ENCODE data around the gene ELAPOR1. TPM values are rescaled to one million over a fixed set of nuclear protein-coding genes. Genes with fewer than 3 reads are reported as not detected.

The ELAPOR1 gene
- total RNA-seq, 1 donor from 2014 or later, result 1.2 TPM

GRCh38 chr1:109151146-109151990 is 37.5 kb downstream of the ELAPOR1 start:
- H3K36me3 Mint-ChIP-seq (ENCODE audit: low read depth, unreplicated experiment), result no peaks in the 10 kb centered on the region
- no peak for FAIRE-seq

GRCh38 chr1:109152196-109152595 is 38.3 kb downstream of the ELAPOR1 start:
- Mint-ChIP-seq H3K36me3 (ENCODE audit: low read depth, unreplicated experiment) (no peaks in the 10 kb centered on the region), H3K4me3 (ENCODE audit: unreplicated experiment) (no peak overlapping the region), H3K9me3 (ENCODE audit: unreplicated experiment) (no peaks in the 10 kb centered on the region), H3K4me1 (ENCODE audit: low read depth, unreplicated experiment) (peaks cover 22% of the 10 kb centered on the region), H3K27ac (ENCODE audit: unreplicated experiment) (no peak overlapping the region), H3K27me3 (ENCODE audit: low read depth, unreplicated experiment) (no peaks in the 10 kb centered on the region)
- TF ChIP-seq CTCF (IDR thresholded peaks at IDR 0.05; ENCODE audit: insufficient read depth, low read depth, low read length) (no peak), EZH2 (IDR thresholded peaks at IDR 0.05; ENCODE audit: insufficient read depth, low read length) (no peak)
- Histone ChIP-seq H3K4me1 (ENCODE audit: insufficient read depth, low read length) (peaks cover 16% of the 10 kb centered on the region), H3K4me3 (ENCODE audit: insufficient read depth, low read depth, low read length) (no peak overlapping the region), H2AFZ (ENCODE audit: low read depth, low read length) (no peak overlapping the region), H4K20me1 (ENCODE audit: insufficient read depth, low read length) (no peaks in the 10 kb centered on the region), H3K9me3 (ENCODE audit: insufficient read depth, low read depth, low read length) (no peaks in the 10 kb centered on the region), H3K9ac (ENCODE audit: low read length) (no peak overlapping the region), H3K79me2 (ENCODE audit: insufficient read depth, low read length) (no peaks in the 10 kb centered on the region), H3K27me3 (ENCODE audit: insufficient read depth, low read length) (no peaks in the 10 kb centered on the region), H3K27ac (ENCODE audit: low read depth, low read length) (no peak overlapping the region), H3K4me2 (ENCODE audit: low read length) (no peak overlapping the region), H3K36me3 (ENCODE audit: insufficient read depth, low read length) (no peaks in the 10 kb centered on the region)
- DNase-seq (ENCODE audit: low read depth), result no peak
- no peak for FAIRE-seq

More at GRCh38 chr1:109151146-109151990, 37.5 kb downstream of the ELAPOR1 start:
- Mint-ChIP-seq H3K4me3 (ENCODE audit: unreplicated experiment) (no peak overlapping the region), H3K9me3 (ENCODE audit: unreplicated experiment) (no peaks in the 10 kb centered on the region), H3K27ac (ENCODE audit: unreplicated experiment) (peak overlapping the region; percentile 70), H3K27me3 (ENCODE audit: low read depth, unreplicated experiment) (no peaks in the 10 kb centered on the region), H3K4me1 (ENCODE audit: low read depth, unreplicated experiment) (peaks cover 22% of the 10 kb centered on the region)
- peaks cover 16% of the 10 kb centered on the region for H3K4me1 ChIP-seq (ENCODE audit: insufficient read depth, low read length)
- no peaks in the 10 kb centered on the region for H3K27me3 ChIP-seq (ENCODE audit: insufficient read depth, low read length)
- H3K4me2 ChIP-seq (ENCODE audit: low read length), result peak overlapping the region; percentile 16
- H3K4me3 ChIP-seq (ENCODE audit: insufficient read depth, low read depth, low read length), result no peak overlapping the region
- no peaks in the 10 kb centered on the region for H4K20me1 ChIP-seq (ENCODE audit: insufficient read depth, low read length)
- H3K27ac ChIP-seq (ENCODE audit: low read depth, low read length), result peak overlapping the region; percentile 27
- no peaks in the 10 kb centered on the region for H3K36me3 ChIP-seq (ENCODE audit: insufficient read depth, low read length)
- H3K9ac ChIP-seq (ENCODE audit: low read length), result peak overlapping the region; percentile 16
- peak overlapping the region; percentile 84 for H2AFZ ChIP-seq (ENCODE audit: low read depth, low read length)
- peak; percentile 49 for DNase-seq (ENCODE audit: low read depth)
- no peaks in the 10 kb centered on the region for H3K79me2 ChIP-seq (ENCODE audit: insufficient read depth, low read length)
- no peaks in the 10 kb centered on the region for H3K9me3 ChIP-seq (ENCODE audit: insufficient read depth, low read depth, low read length)
- TF ChIP-seq CTCF (IDR thresholded peaks at IDR 0.05; ENCODE audit: insufficient read depth, low read depth, low read length), result no peak
- no peak for TF ChIP-seq EZH2 (IDR thresholded peaks at IDR 0.05; ENCODE audit: insufficient read depth, low read length)

GRCh38 chr1:109156916-109157385 is 43.0 kb downstream of the ELAPOR1 start:
- Histone ChIP-seq H4K20me1 (ENCODE audit: insufficient read depth, low read length) (no peaks in the 10 kb centered on the region), H2AFZ (ENCODE audit: low read depth, low read length) (no peak overlapping the region), H3K4me3 (ENCODE audit: insufficient read depth, low read depth, low read length) (no peak overlapping the region), H3K36me3 (ENCODE audit: insufficient read depth, low read length) (no peaks in the 10 kb centered on the region), H3K4me1 (ENCODE audit: insufficient read depth, low read length) (no peaks in the 10 kb centered on the region), H3K9ac (ENCODE audit: low read length) (no peak overlapping the region), H3K4me2 (ENCODE audit: low read length) (no peak overlapping the region), H3K9me3 (ENCODE audit: insufficient read depth, low read depth, low read length) (no peaks in the 10 kb centered on the region), H3K79me2 (ENCODE audit: insufficient read depth, low read length) (no peaks in the 10 kb centered on the region), H3K27me3 (ENCODE audit: insufficient read depth, low read length) (peaks cover 3% of the 10 kb centered on the region), H3K27ac (ENCODE audit: low read depth, low read length) (no peak overlapping the region)
- no peak overlapping the region for H3K27ac Mint-ChIP-seq (ENCODE audit: unreplicated experiment)
- H3K36me3 Mint-ChIP-seq (ENCODE audit: low read depth, unreplicated experiment), result no peaks in the 10 kb centered on the region
- H3K27me3 Mint-ChIP-seq (ENCODE audit: low read depth, unreplicated experiment), result peaks cover 5% of the 10 kb centered on the region
- H3K4me3 Mint-ChIP-seq (ENCODE audit: unreplicated experiment), result no peak overlapping the region
- H3K9me3 Mint-ChIP-seq (ENCODE audit: unreplicated experiment), result no peaks in the 10 kb centered on the region
- no peak for DNase-seq (ENCODE audit: low read depth)
- no peak for TF ChIP-seq CTCF (IDR thresholded peaks at IDR 0.05; ENCODE audit: insufficient read depth, low read depth, low read length)
- TF ChIP-seq EZH2 (IDR thresholded peaks at IDR 0.05; ENCODE audit: insufficient read depth, low read length), result no peak
- FAIRE-seq, result no peak
- peaks cover 4% of the 10 kb centered on the region for H3K4me1 Mint-ChIP-seq (ENCODE audit: low read depth, unreplicated experiment)
